Neural cell (in vitro differentiated cells): ENCODE results near the gene CLCN5. TPM values are rescaled to one million over a fixed set of nuclear protein-coding genes. Genes with fewer than 3 reads are reported as not detected.

Source experiments
- H2AFZ ChIP-seq: fragments of 200-600, 300-800 bp; sonication (generic), shearing (Covaris generic); 2 replicates; pipeline ENCODE4 v1.6.0; 2014; ENCODE audit warnings: low read depth, mild to moderate bottlenecking, antibody characterized with exemption, low read length, moderate library complexity
- H3F3A ChIP-seq: fragments of 200-600 bp; shearing (Covaris generic); 2 replicates; pipeline ENCODE4 v1.6.1; 2016; ENCODE audit warnings: mild to moderate bottlenecking, moderate library complexity, mixed read lengths, antibody characterized with exemption, low read length; ENCODE audit not compliant: insufficient read depth, poor library complexity, severe bottlenecking
- H3K27ac ChIP-seq: fragments of 200-600, 300-800 bp; sonication (generic), shearing (Covaris generic); 2 replicates; pipeline ENCODE4 v1.5.1; 2014; ENCODE audit warnings: mild to moderate bottlenecking, low read length, moderate library complexity
- H3K27me3 ChIP-seq: fragments of 300-800, 200-600 bp; sonication (generic), shearing (Covaris generic); 2 replicates; pipeline ENCODE4 v1.6.0; 2014; ENCODE audit warnings: mild to moderate bottlenecking, low read depth, low read length, moderate library complexity; ENCODE audit not compliant: insufficient read depth
- H3K36me3 ChIP-seq: fragments of 300-800, 200-600 bp; sonication (generic), shearing (Covaris generic); 2 replicates; pipeline ENCODE4 v1.5.1; 2014; ENCODE audit warnings: mild to moderate bottlenecking, antibody characterized with exemption, low read length, moderate library complexity; ENCODE audit not compliant: insufficient read depth
- H3K4me2 ChIP-seq: fragments of 300-800, 200-600 bp; sonication (generic), shearing (Covaris generic); 2 replicates; pipeline ENCODE4 v1.6.0; 2014; ENCODE audit warnings: mild to moderate bottlenecking, low read length
- H3K4me3 ChIP-seq: fragments of 300-800, 200-600 bp; sonication (generic), shearing (Covaris generic); 2 replicates; pipeline ENCODE4 v1.5.1; 2014; ENCODE audit warnings: mild to moderate bottlenecking, low read length, moderate library complexity
- H3K79me2 ChIP-seq: fragments of 200-600 bp; shearing (Covaris generic); replicated peaks from 2 replicates; pipeline ENCODE4 v1.6.0; 2014; ENCODE audit warnings: mild to moderate bottlenecking, low read length, moderate library complexity; ENCODE audit not compliant: insufficient read depth
- H3K9ac ChIP-seq: fragments of 300-800, 200-600 bp; sonication (generic), shearing (Covaris generic); 2 replicates; pipeline ENCODE4 v1.6.1; 2016; ENCODE audit warnings: mild to moderate bottlenecking, low read length, mixed read lengths
- H3K9me2 ChIP-seq: fragments of 200-600 bp; shearing (Covaris generic); 2 replicates; pipeline ENCODE4 v1.6.1; 2016; ENCODE audit warnings: mild to moderate bottlenecking, low read length, mixed read lengths; ENCODE audit not compliant: insufficient read depth
- H3K9me3 ChIP-seq: fragments of 200-600, 300-800 bp; sonication (generic), shearing (Covaris generic); 2 replicates; pipeline ENCODE4 v1.6.1; 2016; ENCODE audit warnings: mild to moderate bottlenecking, mixed run types, low read length, moderate library complexity, mixed read lengths
- H4K20me1 ChIP-seq: fragments of 200-600 bp; shearing (Covaris generic); 2 replicates; pipeline ENCODE4 v1.6.1; 2016; ENCODE audit warnings: mild to moderate bottlenecking, mixed run types; ENCODE audit not compliant: insufficient read depth
- EP300 ChIP-seq: fragments of 450-650 bp; conservative IDR thresholded peaks from 2 replicates; pipeline ENCODE4 v1.6.1; 2014; ENCODE audit warnings: antibody characterized with exemption, mild to moderate bottlenecking, moderate library complexity; ENCODE audit not compliant: poor library complexity, severe bottlenecking
- EZH2 ChIP-seq: fragments of 200-600, 300-800 bp; shearing (Covaris generic), sonication (generic); IDR thresholded peaks from 2 replicates; pipeline ENCODE4 v1.6.1; 2014; ENCODE audit warnings: antibody characterized with exemption, low read length, borderline replicate concordance, mild to moderate bottlenecking; ENCODE audit not compliant: insufficient read depth, poor library complexity, severe bottlenecking
- MXI1 ChIP-seq: fragments of 450-650 bp; conservative IDR thresholded peaks from 2 replicates; pipeline ENCODE4 v1.6.1; 2014; ENCODE audit warnings: antibody characterized with exemption, mild to moderate bottlenecking; ENCODE audit not compliant: poor library complexity, severe bottlenecking
- POLR2AphosphoS5 ChIP-seq: IDR thresholded peaks from 2 replicates; pipeline ENCODE4 v1.6.1; 2012
- RAD21 ChIP-seq: fragments of 450-650 bp; conservative IDR thresholded peaks from 2 replicates; pipeline ENCODE4 v1.6.1; 2014; ENCODE audit warnings: antibody characterized with exemption, mild to moderate bottlenecking, moderate library complexity
- SMC3 ChIP-seq: fragments of 450-650 bp; conservative IDR thresholded peaks from 2 replicates; pipeline ENCODE4 v1.6.1; 2014; ENCODE audit warnings: antibody characterized with exemption, mild to moderate bottlenecking, moderate library complexity; ENCODE audit not compliant: poor library complexity
- TAF1 ChIP-seq: IDR thresholded peaks from 2 replicates; pipeline ENCODE4 v1.6.1; 2012; ENCODE audit warnings: low read depth
- polyA minus RNA-seq: library from RNA; depleted of rRNA, polyadenylated mRNA; stranded (reverse); fragments of >200 nt; gene quantifications from 2 replicates; pipeline ENCODE4 v1.2.3, GENCODE V29; 2014
- polyA plus RNA-seq: library from polyadenylated mRNA; depleted of rRNA; stranded (reverse); fragments of >200 nt; gene quantifications from 2 replicates; pipeline ENCODE4 v1.2.3, GENCODE V29; 2014
- TF ChIP-seq, protein P1 (sequence below): fragments of 450-650 bp; IDR thresholded peaks from 2 replicates; pipeline ENCODE4 v1.5.1; 2014; ENCODE audit warnings: antibody characterized with exemption, mild to moderate bottlenecking, moderate library complexity; ENCODE audit not compliant: poor library complexity, severe bottlenecking
- TF ChIP-seq, protein P2 (sequence below): IDR thresholded peaks from 2 replicates; pipeline ENCODE4 v1.6.1; 2012; ENCODE audit warnings: borderline replicate concordance

Gene CLCN5
- polyA plus RNA-seq (10.7 and 13.1 TPM in 2 replicates), polyA minus RNA-seq (23.9 and 38.0 TPM in 2 replicates)

DNA sequence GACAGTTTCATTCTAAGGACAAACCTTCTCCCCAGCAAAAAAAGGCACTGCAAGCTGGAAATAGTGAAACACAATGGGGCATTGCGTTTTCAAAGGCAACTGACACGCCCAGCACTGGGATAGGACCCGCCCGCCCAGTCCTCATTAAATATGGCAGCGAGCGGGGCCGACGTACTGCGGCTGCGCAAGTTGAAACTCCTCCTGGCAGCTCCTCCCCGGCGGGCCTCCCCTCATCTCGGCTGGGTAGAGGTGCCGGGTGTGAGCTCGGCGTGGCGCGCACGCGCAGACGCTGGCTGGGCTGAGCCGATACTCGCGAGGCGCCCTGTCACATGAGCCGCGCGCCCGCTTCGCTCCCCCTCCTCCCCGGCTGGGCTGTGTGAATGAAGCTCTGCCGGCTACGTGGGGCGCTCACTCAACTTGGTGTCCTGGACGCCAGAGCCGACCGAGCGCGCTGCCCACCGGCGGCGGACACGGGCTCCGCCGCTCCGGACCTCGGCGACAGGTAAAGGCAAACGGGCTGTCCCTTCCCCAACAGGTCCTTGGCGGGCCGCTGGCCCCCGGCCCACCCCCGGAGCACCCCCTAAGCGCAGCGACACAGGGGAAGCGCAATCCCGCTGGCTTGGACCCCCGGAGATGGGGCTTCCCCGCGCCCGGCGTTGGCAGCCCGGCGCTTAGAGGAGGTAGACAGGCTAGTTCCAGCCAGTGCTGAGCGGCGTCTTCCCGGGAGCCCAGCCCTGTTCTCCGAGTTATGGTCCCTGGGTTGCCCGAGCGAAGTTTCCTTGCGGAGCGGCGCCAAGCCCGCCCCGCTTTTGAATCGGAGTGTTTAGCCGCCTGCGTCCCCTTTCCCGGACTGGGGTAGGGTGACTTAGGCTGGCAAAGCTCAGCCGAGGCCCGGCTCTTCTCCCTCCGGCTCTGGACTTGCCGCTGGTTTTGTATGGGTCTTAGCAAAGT is at the start of gene CLCN5:
Gene CLCN5 (plus strand): TSS at position 306 of the 951 bp plus-strand sequence. CDS start 2,703 bp downstream, outside the sequence.
- peak within 1 kb of the TSS; percentile 85 for H3K4me3 ChIP-seq
- H3K27me3 ChIP-seq: no peaks in the 10 kb centered on the region
- no peaks in the 10 kb centered on the region for H3F3A ChIP-seq
- peak within 1 kb of the TSS; percentile 45 for H2AFZ ChIP-seq
- TF ChIP-seq SMC3: peak; percentile 23
- peak; percentile 27 for TF ChIP-seq POLR2AphosphoS5
- TF ChIP-seq, protein P1, sequence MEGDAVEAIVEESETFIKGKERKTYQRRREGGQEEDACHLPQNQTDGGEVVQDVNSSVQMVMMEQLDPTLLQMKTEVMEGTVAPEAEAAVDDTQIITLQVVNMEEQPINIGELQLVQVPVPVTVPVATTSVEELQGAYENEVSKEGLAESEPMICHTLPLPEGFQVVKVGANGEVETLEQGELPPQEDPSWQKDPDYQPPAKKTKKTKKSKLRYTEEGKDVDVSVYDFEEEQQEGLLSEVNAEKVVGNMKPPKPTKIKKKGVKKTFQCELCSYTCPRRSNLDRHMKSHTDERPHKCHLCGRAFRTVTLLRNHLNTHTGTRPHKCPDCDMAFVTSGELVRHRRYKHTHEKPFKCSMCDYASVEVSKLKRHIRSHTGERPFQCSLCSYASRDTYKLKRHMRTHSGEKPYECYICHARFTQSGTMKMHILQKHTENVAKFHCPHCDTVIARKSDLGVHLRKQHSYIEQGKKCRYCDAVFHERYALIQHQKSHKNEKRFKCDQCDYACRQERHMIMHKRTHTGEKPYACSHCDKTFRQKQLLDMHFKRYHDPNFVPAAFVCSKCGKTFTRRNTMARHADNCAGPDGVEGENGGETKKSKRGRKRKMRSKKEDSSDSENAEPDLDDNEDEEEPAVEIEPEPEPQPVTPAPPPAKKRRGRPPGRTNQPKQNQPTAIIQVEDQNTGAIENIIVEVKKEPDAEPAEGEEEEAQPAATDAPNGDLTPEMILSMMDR: no peak
- TF ChIP-seq RAD21: peak; percentile 21
- TF ChIP-seq EP300: no peak
- peak; percentile 36 for TF ChIP-seq MXI1
- H3K9ac ChIP-seq: peak within 1 kb of the TSS; percentile 58
- no peaks in the 10 kb centered on the region for H3K79me2 ChIP-seq
- H3K9me3 ChIP-seq: no peaks in the 10 kb centered on the region
- H3K36me3 ChIP-seq: no peaks in the 10 kb centered on the region
- peak within 1 kb of the TSS; percentile 73 for H3K27ac ChIP-seq
- H4K20me1 ChIP-seq: no peaks in the 10 kb centered on the region
- H3K9me2 ChIP-seq: no peaks in the 10 kb centered on the region
- peak within 1 kb of the TSS; percentile 30 for H3K4me2 ChIP-seq

DNA sequence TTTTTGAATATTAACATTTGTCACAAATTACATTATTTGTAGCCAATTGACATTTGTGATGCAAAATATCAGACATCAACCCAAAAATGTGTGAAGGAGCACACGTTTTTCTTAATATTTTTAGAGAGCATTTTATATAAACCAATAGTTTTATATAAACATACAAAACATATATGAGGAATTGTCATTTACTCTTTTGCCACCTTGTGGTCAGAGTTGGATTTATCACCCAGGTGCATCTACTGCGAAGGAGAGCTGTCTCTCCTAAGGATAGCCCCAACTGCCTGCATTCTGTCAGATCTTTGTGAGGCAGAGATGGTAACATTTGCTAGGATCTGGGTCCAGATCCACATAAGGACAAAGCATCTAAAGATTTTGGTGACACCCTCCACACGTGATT is 45.6 kb upstream of the CLCN5 start:
- Histone ChIP-seq H3K4me3 (no peak overlapping the region), H2AFZ (no peak overlapping the region), H3K9me3 (no peaks in the 10 kb centered on the region), H4K20me1 (no peaks in the 10 kb centered on the region), H3K4me2 (no peak overlapping the region), H3F3A (no peaks in the 10 kb centered on the region), H3K27ac (no peak overlapping the region), H3K9me2 (no peaks in the 10 kb centered on the region), H3K79me2 (peaks cover 6% of the 10 kb centered on the region), H3K27me3 (no peaks in the 10 kb centered on the region), H3K36me3 (no peaks in the 10 kb centered on the region), H3K9ac (no peak overlapping the region)
- TF ChIP-seq EZH2 (no peak), RAD21 (peak; percentile 74), TAF1 (no peak), SMC3 (peak; percentile 78), MXI1 (no peak), EP300 (no peak), POLR2AphosphoS5 (no peak)
- TF ChIP-seq, protein P1: peak; percentile 73
- TF ChIP-seq, protein P2, sequence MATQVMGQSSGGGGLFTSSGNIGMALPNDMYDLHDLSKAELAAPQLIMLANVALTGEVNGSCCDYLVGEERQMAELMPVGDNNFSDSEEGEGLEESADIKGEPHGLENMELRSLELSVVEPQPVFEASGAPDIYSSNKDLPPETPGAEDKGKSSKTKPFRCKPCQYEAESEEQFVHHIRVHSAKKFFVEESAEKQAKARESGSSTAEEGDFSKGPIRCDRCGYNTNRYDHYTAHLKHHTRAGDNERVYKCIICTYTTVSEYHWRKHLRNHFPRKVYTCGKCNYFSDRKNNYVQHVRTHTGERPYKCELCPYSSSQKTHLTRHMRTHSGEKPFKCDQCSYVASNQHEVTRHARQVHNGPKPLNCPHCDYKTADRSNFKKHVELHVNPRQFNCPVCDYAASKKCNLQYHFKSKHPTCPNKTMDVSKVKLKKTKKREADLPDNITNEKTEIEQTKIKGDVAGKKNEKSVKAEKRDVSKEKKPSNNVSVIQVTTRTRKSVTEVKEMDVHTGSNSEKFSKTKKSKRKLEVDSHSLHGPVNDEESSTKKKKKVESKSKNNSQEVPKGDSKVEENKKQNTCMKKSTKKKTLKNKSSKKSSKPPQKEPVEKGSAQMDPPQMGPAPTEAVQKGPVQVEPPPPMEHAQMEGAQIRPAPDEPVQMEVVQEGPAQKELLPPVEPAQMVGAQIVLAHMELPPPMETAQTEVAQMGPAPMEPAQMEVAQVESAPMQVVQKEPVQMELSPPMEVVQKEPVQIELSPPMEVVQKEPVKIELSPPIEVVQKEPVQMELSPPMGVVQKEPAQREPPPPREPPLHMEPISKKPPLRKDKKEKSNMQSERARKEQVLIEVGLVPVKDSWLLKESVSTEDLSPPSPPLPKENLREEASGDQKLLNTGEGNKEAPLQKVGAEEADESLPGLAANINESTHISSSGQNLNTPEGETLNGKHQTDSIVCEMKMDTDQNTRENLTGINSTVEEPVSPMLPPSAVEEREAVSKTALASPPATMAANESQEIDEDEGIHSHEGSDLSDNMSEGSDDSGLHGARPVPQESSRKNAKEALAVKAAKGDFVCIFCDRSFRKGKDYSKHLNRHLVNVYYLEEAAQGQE: no peak
